ENCODE measurements around the gene SLC7A8. TPM values are rescaled to one million over a fixed set of nuclear protein-coding genes. Genes with fewer than 3 reads are reported as not detected.
"Not testable (repeated sequence)": the region's sequence is repeated elsewhere in the genome, so short reads cannot be mapped to it uniquely, and the experiment has no call there.

SLC7A8 gene
- total RNA-seq, 1 experiment from 2014 or later: 77.9 TPM

DNA sequence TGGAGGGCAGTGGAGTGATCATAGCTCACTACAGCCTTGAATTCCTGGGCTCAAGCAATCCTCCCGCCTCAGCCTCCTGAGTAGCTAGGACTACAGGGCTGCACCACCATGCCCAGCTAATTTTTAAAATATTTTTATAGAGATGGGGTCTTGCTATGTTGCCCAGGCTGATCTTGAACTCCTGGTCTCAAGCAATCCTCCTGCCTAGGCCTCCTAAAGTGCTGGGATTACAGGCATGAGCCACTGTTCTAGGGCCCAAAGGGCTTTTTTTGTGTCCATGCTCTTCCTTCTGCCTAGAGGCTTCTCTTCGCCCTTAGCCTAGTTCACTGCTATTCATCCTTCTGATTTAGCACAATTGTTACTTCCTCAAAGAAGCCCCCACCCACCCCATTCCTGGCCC is 13.0 kb upstream of the SLC7A8 start:
- H2BK15ac ChIP-seq (ENCODE audit: low read depth, low read length); DNase-seq; H3K79me1 ChIP-seq (ENCODE audit: insufficient read depth, low read depth, low read length, poor library complexity, severe bottlenecking); H3K79me2 ChIP-seq (ENCODE audit: insufficient read depth, low read length); H2AFZ ChIP-seq (ENCODE audit: low read length); H3K23ac ChIP-seq (ENCODE audit: insufficient read length, low read depth, low read length); H3K36me3 Mint-ChIP-seq (ENCODE audit: insufficient read depth in 1 of 3, low read depth in 3 of 3); H3K4ac ChIP-seq (ENCODE audit: low read depth, low read length); H4K5ac ChIP-seq (ENCODE audit: insufficient read length, low read depth, low read length); H2AK5ac ChIP-seq (ENCODE audit: insufficient read length, low read length); H4K8ac ChIP-seq (replicated peaks; ENCODE audit: insufficient read length, low read depth, low read length); H2BK120ac ChIP-seq (ENCODE audit: low read depth, low read length, poor library complexity, severe bottlenecking); H3T11ph ChIP-seq (ENCODE audit: low read length); H3K9ac ChIP-seq (ENCODE audit: extremely low read depth, insufficient read length, low read length); H2BK5ac ChIP-seq (ENCODE audit: insufficient read length, low read length); H2BK20ac ChIP-seq (ENCODE audit: low read depth, low read length, poor library complexity, severe bottlenecking); H3K9me3 ChIP-seq (ENCODE audit: control insufficient read depth, low read depth, low read length); H3K4me3 Mint-ChIP-seq; H4K91ac ChIP-seq (ENCODE audit: insufficient read length, low read depth, low read length); H3K4me2 ChIP-seq (ENCODE audit: insufficient read depth, insufficient read length, low read length); H3K56ac ChIP-seq (ENCODE audit: insufficient read length, low read depth, low read length); H3K9me3 Mint-ChIP-seq; H3K27ac ChIP-seq (ENCODE audit: insufficient read length, low read depth, low read length); H2BK12ac ChIP-seq (ENCODE audit: insufficient read length, low read depth, low read length); H3K23me2 ChIP-seq (ENCODE audit: insufficient read length, low read depth, low read length, poor library complexity, severe bottlenecking); H3K27me3 ChIP-seq (ENCODE audit: insufficient read depth, low read length); H3K27me3 Mint-ChIP-seq (ENCODE audit: low read depth); H4K20me1 ChIP-seq (ENCODE audit: control insufficient read depth, insufficient read depth, insufficient read length); H3K4me1 ChIP-seq (ENCODE audit: insufficient read depth, low read length): not testable (repeated sequence)
- peaks cover 27 to 31% of the 10 kb centered on the region in 2 experiments for H3K4me1 Mint-ChIP-seq
- peak overlapping the region; percentile 70; the same call in 1 of the 2 replicates for H3K14ac ChIP-seq (ENCODE audit: insufficient read depth, low read length)
- WGBS (ENCODE audit: extremely low coverage, insufficient read length, low lambda C conversion rate): no CpG with 5 or more reads among the region's 2 CpGs
- peak overlapping the region; percentile 79 for H3K18ac ChIP-seq (ENCODE audit: insufficient read length, low read depth, low read length)
- peak overlapping the region in 2 of 3 experiments; percentile 50 to 88; a peak in 2 of 7 replicates for H3K27ac Mint-ChIP-seq

All from H9 (cell line).